ENCODE results near the gene BRD3OS. TPM values are rescaled to one million over a fixed set of nuclear protein-coding genes. Genes with fewer than 3 reads are reported as not detected.

BRD3OS gene
- polyA plus RNA-seq, 1 of the 3 experiments (the other 2 are of a cell fraction) = 23.1 TPM

GRCh38 chr9:134052941-134053340 lies 27.7 kb downstream of the BRD3OS start (continued):
- TF ChIP-seq GABPA (IDR thresholded peaks at IDR 0.05; ENCODE audit: low read depth) = no peak
- TF ChIP-seq PBX3 (IDR thresholded peaks at IDR 0.05) = no peak
- TF ChIP-seq FOSL2 (IDR thresholded peaks at IDR 0.05; ENCODE audit: borderline replicate concordance, low read depth) = no peak
- TF ChIP-seq, protein P1, sequence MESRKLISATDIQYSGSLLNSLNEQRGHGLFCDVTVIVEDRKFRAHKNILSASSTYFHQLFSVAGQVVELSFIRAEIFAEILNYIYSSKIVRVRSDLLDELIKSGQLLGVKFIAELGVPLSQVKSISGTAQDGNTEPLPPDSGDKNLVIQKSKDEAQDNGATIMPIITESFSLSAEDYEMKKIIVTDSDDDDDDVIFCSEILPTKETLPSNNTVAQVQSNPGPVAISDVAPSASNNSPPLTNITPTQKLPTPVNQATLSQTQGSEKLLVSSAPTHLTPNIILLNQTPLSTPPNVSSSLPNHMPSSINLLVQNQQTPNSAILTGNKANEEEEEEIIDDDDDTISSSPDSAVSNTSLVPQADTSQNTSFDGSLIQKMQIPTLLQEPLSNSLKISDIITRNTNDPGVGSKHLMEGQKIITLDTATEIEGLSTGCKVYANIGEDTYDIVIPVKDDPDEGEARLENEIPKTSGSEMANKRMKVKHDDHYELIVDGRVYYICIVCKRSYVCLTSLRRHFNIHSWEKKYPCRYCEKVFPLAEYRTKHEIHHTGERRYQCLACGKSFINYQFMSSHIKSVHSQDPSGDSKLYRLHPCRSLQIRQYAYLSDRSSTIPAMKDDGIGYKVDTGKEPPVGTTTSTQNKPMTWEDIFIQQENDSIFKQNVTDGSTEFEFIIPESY (IDR thresholded peaks at IDR 0.05; ENCODE audit: borderline replicate concordance, low read depth) = no peak

GRCh38 chr9:134053401-134053871 lies 28.2 kb downstream of the BRD3OS start:
- Histone ChIP-seq H3K79me2 (ENCODE audit: insufficient read depth) (peaks cover 52% of the 10 kb centered on the region), H3K36me3 (replicated peaks in 1 of 2; ENCODE audit: control insufficient read depth in 1 of 2, insufficient read depth in 2 of 2, low read length in 1 of 2) (peaks cover 0 to 46% of the 10 kb centered on the region in 2 experiments), H3K9me3 (no peaks in the 10 kb centered on the region), H4K20me1 (ENCODE audit: insufficient read depth) (peaks cover 52% of the 10 kb centered on the region), H3K27me3 (ENCODE audit: insufficient read depth) (no peaks in the 10 kb centered on the region), H3K9ac (no peak overlapping the region), H3F3A (replicated peaks; ENCODE audit: insufficient read depth) (no peaks in the 10 kb centered on the region), H3K27ac (ENCODE audit: low read depth in 2 of 2, low read length in 1 of 2) (no peak overlapping the region; a peak in 1 of 4 replicates), H3K4me3 (ENCODE audit: low read depth in 2 of 2, low read length in 1 of 2) (no peak overlapping the region), H3K4me2 (no peak overlapping the region), H3K9me2 (no peaks in the 10 kb centered on the region), H2AFZ (ENCODE audit: low read depth) (no peak overlapping the region), H3K4me1 (ENCODE audit: control insufficient read depth in 1 of 2, insufficient read depth in 2 of 2, low read depth in 1 of 2, low read length in 1 of 2) (peaks cover 6 to 37% of the 10 kb centered on the region in 2 experiments; a peak in 2 of 4 replicates)
- 91% methylated on average over 9 of the region's 28 CpGs for WGBS (ENCODE audit: low lambda C conversion rate)
- no peak for TF ChIP-seq RCOR1 (IDR thresholded peaks at IDR 0.05; ENCODE audit: low read length)
- TF ChIP-seq FOSL2 (IDR thresholded peaks at IDR 0.05; ENCODE audit: borderline replicate concordance, low read depth) = no peak
- TF ChIP-seq USF1 (IDR thresholded peaks at IDR 0.05; ENCODE audit: borderline replicate concordance, low read depth) = no peak
- TF ChIP-seq RFX5 (IDR thresholded peaks at IDR 0.05; ENCODE audit: low read length) = no peak
- TF ChIP-seq ELF1 (IDR thresholded peaks at IDR 0.05) = no peak
- TF ChIP-seq EP300 (IDR thresholded peaks at IDR 0.05; ENCODE audit: borderline replicate concordance in 1 of 2, low read depth in 1 of 2, low read length in 1 of 2) = no peak
- TF ChIP-seq, protein P2, sequence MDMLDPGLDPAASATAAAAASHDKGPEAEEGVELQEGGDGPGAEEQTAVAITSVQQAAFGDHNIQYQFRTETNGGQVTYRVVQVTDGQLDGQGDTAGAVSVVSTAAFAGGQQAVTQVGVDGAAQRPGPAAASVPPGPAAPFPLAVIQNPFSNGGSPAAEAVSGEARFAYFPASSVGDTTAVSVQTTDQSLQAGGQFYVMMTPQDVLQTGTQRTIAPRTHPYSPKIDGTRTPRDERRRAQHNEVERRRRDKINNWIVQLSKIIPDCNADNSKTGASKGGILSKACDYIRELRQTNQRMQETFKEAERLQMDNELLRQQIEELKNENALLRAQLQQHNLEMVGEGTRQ (IDR thresholded peaks at IDR 0.05; ENCODE audit: borderline replicate concordance, low read depth, low read length) = no peak
- TF ChIP-seq YY1 (IDR thresholded peaks at IDR 0.05; ENCODE audit: low read depth) = no peak
- no peak for TF ChIP-seq CHD2 (IDR thresholded peaks at IDR 0.05; ENCODE audit: low read length, partially characterized antibody)
- TF ChIP-seq EZH2phosphoT487 (IDR thresholded peaks at IDR 0.05; ENCODE audit: borderline replicate concordance, low read depth) = no peak
- TF ChIP-seq MXI1 (IDR thresholded peaks at IDR 0.05; ENCODE audit: low read depth, low read length) = no peak
- no peak for TF ChIP-seq FOXJ3 (CRISPR knock-in tag; IDR thresholded peaks at IDR 0.05)
- no peak for DNase-seq
- POLR2A ChIA-PET = no interaction called here
- CTCF ChIA-PET = interaction anchor here (1.3 to 2.5 kb wide), 2 partner anchors 12 to 59 kb away, joined by 5 to 6 read pairs; no protein-coding TSS in a partner anchor
